Suprapubic skin (tissue), 4 donors: ENCODE results near the gene DCBLD1. TPM values are rescaled to one million over a fixed set of nuclear protein-coding genes. Genes with fewer than 3 reads are reported as not detected.

ENCODE experiments used
- DNase-seq, 2 donors: peaks; one replicate each; pipeline ENCODE4 v3.0.0-alpha.2; 2019; ENCODE audit warnings: low spot score in 2 of 2
- H3K27ac ChIP-seq: fragments of 200-600 bp; sonication (generic); one replicate; pipeline ENCODE4 v1.5.1; 2019
- H3K27me3 ChIP-seq: fragments of 200-600 bp; sonication (generic); one replicate; pipeline ENCODE4 v1.5.1; 2019
- H3K36me3 ChIP-seq: fragments of 200-600 bp; sonication (generic); one replicate; pipeline ENCODE4 v1.5.1; 2019
- H3K4me1 ChIP-seq: fragments of 200-600 bp; sonication (generic); one replicate; pipeline ENCODE4 v1.5.1; 2019
- H3K4me3 ChIP-seq: fragments of 200-600 bp; sonication (generic); one replicate; pipeline ENCODE4 v1.5.1; 2019; ENCODE audit warnings: mild to moderate bottlenecking
- H3K9me3 ChIP-seq: fragments of 200-600 bp; sonication (generic); one replicate; pipeline ENCODE4 v1.5.1; 2019
- EP300 ChIP-seq: sonication (generic); formaldehyde crosslinking; IDR thresholded peaks from one replicate; pipeline ENCODE4 v1.6.1; 2017; ENCODE audit warnings: antibody characterized with exemption
- POLR2A ChIP-seq, 2 donors: fragments of 450-650 bp; IDR thresholded peaks; one replicate each; pipeline ENCODE4 v1.6.1; 2017; ENCODE audit warnings: antibody characterized with exemption in 2 of 2, mild to moderate bottlenecking in 2 of 2, moderate library complexity in 2 of 2
- POLR2AphosphoS5 ChIP-seq, 3 donors: sonication (generic); formaldehyde crosslinking; IDR thresholded peaks; one replicate each; pipeline ENCODE4 v1.6.1; 2017; ENCODE audit warnings: antibody characterized with exemption in 3 of 3
- WGBS: methylation state at CpG from one replicate; pipeline ENCODE4 v1.1.5; 2018; 5-methylcytosine and 5-hydroxymethylcytosine counted together
- total RNA-seq, 4 donors: library from RNA; depleted of rRNA; stranded (reverse); fragments of >200 nt; gene quantifications; one replicate each; pipeline ENCODE4 v1.1.0, GENCODE V29; 2016
- TF ChIP-seq, protein P1 (sequence below), 2 donors: fragments of 200-600 bp in 1 of 2; fragments of 450-650 bp in 1 of 2; sonication (generic) in 1 of 2; IDR thresholded peaks; one replicate each; pipeline ENCODE4 v1.5.1; 2016 to 2019; ENCODE audit warnings: antibody characterized with exemption in 2 of 2, mild to moderate bottlenecking in 1 of 2, moderate library complexity in 1 of 2

Gene DCBLD1
- total RNA-seq, 4 donors from 2014 or later, result 3.6 to 15.7 (median 4.9) TPM

DNA sequence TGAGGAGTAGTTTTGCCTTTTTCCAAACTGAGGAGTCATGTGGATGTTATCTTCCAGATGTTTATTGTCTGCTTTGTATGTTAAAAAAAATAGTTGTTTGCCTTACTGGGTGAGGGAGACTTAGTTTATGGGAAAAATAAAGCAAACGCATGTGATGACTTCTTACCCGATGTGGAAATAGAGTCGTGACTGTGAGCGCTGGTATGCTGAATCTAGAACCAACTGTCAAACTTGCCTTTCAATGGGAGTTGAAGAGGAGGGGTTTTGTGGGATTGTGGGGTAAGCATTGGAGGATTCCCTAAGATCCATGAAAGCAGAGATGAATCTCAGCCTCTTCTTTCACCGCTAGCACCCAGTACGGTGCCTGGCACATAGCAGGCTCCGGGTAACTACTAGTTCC, 5.3 kb downstream of the DCBLD1 start:
- TF ChIP-seq POLR2AphosphoS5 (IDR thresholded peaks at IDR 0.05) (no peak), EP300 (no peak)
- TF ChIP-seq, protein P1, sequence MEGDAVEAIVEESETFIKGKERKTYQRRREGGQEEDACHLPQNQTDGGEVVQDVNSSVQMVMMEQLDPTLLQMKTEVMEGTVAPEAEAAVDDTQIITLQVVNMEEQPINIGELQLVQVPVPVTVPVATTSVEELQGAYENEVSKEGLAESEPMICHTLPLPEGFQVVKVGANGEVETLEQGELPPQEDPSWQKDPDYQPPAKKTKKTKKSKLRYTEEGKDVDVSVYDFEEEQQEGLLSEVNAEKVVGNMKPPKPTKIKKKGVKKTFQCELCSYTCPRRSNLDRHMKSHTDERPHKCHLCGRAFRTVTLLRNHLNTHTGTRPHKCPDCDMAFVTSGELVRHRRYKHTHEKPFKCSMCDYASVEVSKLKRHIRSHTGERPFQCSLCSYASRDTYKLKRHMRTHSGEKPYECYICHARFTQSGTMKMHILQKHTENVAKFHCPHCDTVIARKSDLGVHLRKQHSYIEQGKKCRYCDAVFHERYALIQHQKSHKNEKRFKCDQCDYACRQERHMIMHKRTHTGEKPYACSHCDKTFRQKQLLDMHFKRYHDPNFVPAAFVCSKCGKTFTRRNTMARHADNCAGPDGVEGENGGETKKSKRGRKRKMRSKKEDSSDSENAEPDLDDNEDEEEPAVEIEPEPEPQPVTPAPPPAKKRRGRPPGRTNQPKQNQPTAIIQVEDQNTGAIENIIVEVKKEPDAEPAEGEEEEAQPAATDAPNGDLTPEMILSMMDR (IDR thresholded peaks at IDR 0.05), result no peak
- Histone ChIP-seq H3K27me3 (no peaks in the 10 kb centered on the region), H3K4me1 (peaks cover 9% of the 10 kb centered on the region), H3K4me3 (no peak overlapping the region), H3K27ac (no peak overlapping the region), H3K9me3 (no peaks in the 10 kb centered on the region), H3K36me3 (no peaks in the 10 kb centered on the region)
- WGBS, result 89% methylated on average over 7 of the region's 7 CpGs
- DNase-seq, result no peak

DNA sequence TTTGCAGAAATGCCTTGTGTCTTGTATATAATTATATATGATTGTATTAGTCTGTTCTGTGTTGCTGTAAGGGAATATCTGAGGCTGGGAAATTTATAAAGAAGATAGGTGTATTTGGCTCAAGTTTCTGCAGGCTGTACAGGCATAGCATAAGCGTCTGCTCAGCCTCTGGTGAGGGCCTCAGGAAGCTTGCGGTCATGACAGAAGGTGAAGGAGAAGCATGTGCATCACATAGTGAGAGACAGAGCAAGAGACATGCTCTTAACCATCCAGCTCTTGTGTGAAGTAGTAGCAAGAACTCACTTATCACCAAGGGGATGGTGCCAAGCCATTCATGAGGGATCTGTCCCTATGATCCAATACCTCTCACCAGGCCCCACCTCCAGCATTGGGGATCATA, 6.5 kb downstream of the DCBLD1 start:
- Histone ChIP-seq H3K27ac (no peak overlapping the region), H3K4me3 (no peak overlapping the region), H3K4me1 (peaks cover 7% of the 10 kb centered on the region), H3K27me3 (no peaks in the 10 kb centered on the region), H3K36me3 (no peaks in the 10 kb centered on the region), H3K9me3 (no peaks in the 10 kb centered on the region)
- 89% methylated on average over 2 of the region's 2 CpGs for WGBS
- no peak for DNase-seq
- TF ChIP-seq, protein P1 (IDR thresholded peaks at IDR 0.05), result no peak
- TF ChIP-seq EP300, result no peak
- TF ChIP-seq POLR2A (IDR thresholded peaks at IDR 0.05), result no peak
- TF ChIP-seq POLR2AphosphoS5 (IDR thresholded peaks at IDR 0.05), result no peak

DNA sequence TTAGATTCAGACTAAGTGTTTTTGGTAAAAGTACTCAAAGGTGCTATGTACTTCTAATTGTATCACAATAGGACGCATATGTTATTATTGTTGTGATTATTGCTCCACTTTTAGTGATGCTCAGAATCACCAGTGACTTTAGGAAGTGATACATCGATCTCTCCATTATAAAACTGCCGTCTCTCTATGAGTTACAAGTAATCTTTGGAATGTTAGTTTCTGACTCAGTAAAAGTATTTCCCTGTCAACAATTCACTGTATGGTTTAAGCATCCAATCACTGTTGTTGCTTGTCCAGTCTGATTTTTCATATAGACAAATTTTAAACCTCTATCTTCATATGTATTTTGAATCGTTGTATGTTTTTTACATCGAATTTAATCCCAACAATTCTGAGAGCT, 9.4 kb downstream of the DCBLD1 start:
- H3K4me3 ChIP-seq, result no peak overlapping the region
- no peaks in the 10 kb centered on the region for H3K27me3 ChIP-seq
- TF ChIP-seq, protein P1 (IDR thresholded peaks at IDR 0.05), result no peak
- TF ChIP-seq EP300, result no peak
- no peak for TF ChIP-seq POLR2AphosphoS5 (IDR thresholded peaks at IDR 0.05)
- TF ChIP-seq POLR2A (IDR thresholded peaks at IDR 0.05), result no peak
- no peaks in the 10 kb centered on the region for H3K36me3 ChIP-seq
- 95% methylated on average over 5 of the region's 5 CpGs for WGBS
- peaks cover 29% of the 10 kb centered on the region for H3K4me1 ChIP-seq
- H3K9me3 ChIP-seq, result no peaks in the 10 kb centered on the region
- DNase-seq, result no peak
- H3K27ac ChIP-seq, result no peak overlapping the region

- TF ChIP-seq POLR2AphosphoS5 (IDR thresholded peaks at IDR 0.05), result no peak
- no peak for TF ChIP-seq POLR2A (IDR thresholded peaks at IDR 0.05)
- TF ChIP-seq EP300, result no peak
- TF ChIP-seq, protein P1 (IDR thresholded peaks at IDR 0.05), result no peak
- Histone ChIP-seq H3K27me3 (no peaks in the 10 kb centered on the region), H3K9me3 (no peaks in the 10 kb centered on the region), H3K36me3 (no peaks in the 10 kb centered on the region), H3K27ac (no peak overlapping the region), H3K4me3 (no peak overlapping the region), H3K4me1 (peaks cover 32% of the 10 kb centered on the region)
- DNase-seq, result no peak
- 95% methylated on average over 2 of the region's 2 CpGs for WGBS
These were observed 11.0 kb downstream of the DCBLD1 start for GRCh38 chr6:117493470-117493869.

DNA sequence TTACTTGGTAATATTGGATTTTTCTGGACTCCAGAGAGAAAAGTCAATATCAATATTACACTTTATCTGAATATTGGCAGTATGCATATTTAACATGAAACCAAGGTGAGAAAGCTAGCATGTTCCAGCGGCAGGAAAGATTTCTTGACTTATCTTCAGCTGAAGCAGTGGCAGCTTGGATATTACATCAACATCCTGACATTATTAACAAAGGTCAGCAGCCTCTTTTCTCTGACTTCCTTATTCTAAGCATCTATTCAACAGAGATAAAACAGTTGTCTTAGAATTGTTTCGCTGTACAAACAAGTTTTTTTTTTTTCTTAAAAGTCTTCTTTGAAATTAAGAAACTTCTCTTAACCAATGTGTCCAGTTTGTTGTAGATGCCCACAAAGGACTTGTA, 11.8 kb downstream of the DCBLD1 start:
- H3K4me1 ChIP-seq, result peaks cover 32% of the 10 kb centered on the region
- H3K27ac ChIP-seq, result no peak overlapping the region
- TF ChIP-seq POLR2AphosphoS5 (IDR thresholded peaks at IDR 0.05), result no peak
- TF ChIP-seq, protein P1 (IDR thresholded peaks at IDR 0.05), result no peak
- TF ChIP-seq POLR2A (IDR thresholded peaks at IDR 0.05), result no peak
- no peak for TF ChIP-seq EP300
- no peak for DNase-seq
- no peaks in the 10 kb centered on the region for H3K27me3 ChIP-seq
- no peaks in the 10 kb centered on the region for H3K9me3 ChIP-seq
- H3K36me3 ChIP-seq, result no peaks in the 10 kb centered on the region
- no peak overlapping the region for H3K4me3 ChIP-seq
- 76% methylated on average over 2 of the region's 2 CpGs for WGBS
